Caco-2 (cell line): ENCODE data around the gene TAX1BP1. TPM values are rescaled to one million over a fixed set of nuclear protein-coding genes. Genes with fewer than 3 reads are reported as not detected.

Experiments
- BruUV-seq: library from RNA; stranded (reverse); fragments of 400-500 nt; replicated peaks from 2 replicates; lab custom pipeline; 2021; lab: Mats Ljungman, UMichigan
- CTCF ChIA-PET: fragments of 300-600 bp; sonication (Branson Sonifier 250); formaldehyde crosslinking; loops from one replicate; lab custom pipeline; 2022; ENCODE audit warnings: antibody characterized with exemption; lab: Charles Lee
- POLR2A ChIA-PET: fragments of 300-600 bp; sonication (Branson Sonifier 250); formaldehyde crosslinking; loops from one replicate; lab custom pipeline; 2022; ENCODE audit warnings: antibody characterized with exemption; lab: Charles Lee
- DNase-seq, 2 experiments: peaks; one replicate each; pipeline versions ENCODE4 v3.0.0 to v3.0.0-alpha.2; 2020 to 2022
- H3K27me3 ChIP-seq: replicated peaks from 2 replicates; pipeline ENCODE4 v1.6.0; 2011; ENCODE audit warnings: low read length; ENCODE audit not compliant: control insufficient read depth, insufficient read depth
- H3K36me3 ChIP-seq: 2 replicates; pipeline ENCODE4 v1.5.1; 2011; ENCODE audit warnings: low read length; ENCODE audit not compliant: control insufficient read depth, insufficient read depth
- H3K4me1 ChIP-seq: fragments of 250-450 bp; sonication (Bioruptor Pico); 2 replicates; pipeline ENCODE4 v1.5.1; 2020; ENCODE audit warnings: mild to moderate bottlenecking
- H3K4me3 ChIP-seq: 2 replicates; pipeline ENCODE4 v1.5.1; 2011; ENCODE audit warnings: low read depth, mild to moderate bottlenecking, control low read depth, low read length
- H3K9me3 ChIP-seq: fragments of 250-450 bp; sonication (Bioruptor Pico); 2 replicates; pipeline ENCODE4 v1.5.1; 2020; ENCODE audit warnings: mild to moderate bottlenecking, moderate library complexity
- H3K27ac Mint-ChIP-seq: one replicate; pipeline ENCODE4 v1.8.0; 2022; ENCODE audit warnings: mixed read lengths; ENCODE audit not compliant: unreplicated experiment
- H3K27me3 Mint-ChIP-seq: one replicate; pipeline ENCODE4 v1.8.0; 2022; ENCODE audit warnings: mixed read lengths; ENCODE audit not compliant: insufficient read depth, unreplicated experiment
- H3K36me3 Mint-ChIP-seq: one replicate; pipeline ENCODE4 v1.8.0; 2022; ENCODE audit warnings: mild to moderate bottlenecking, mixed read lengths; ENCODE audit not compliant: insufficient read depth, unreplicated experiment
- H3K4me1 Mint-ChIP-seq: one replicate; pipeline ENCODE4 v1.8.0; 2022; ENCODE audit warnings: low read depth, mixed read lengths; ENCODE audit not compliant: unreplicated experiment
- H3K4me3 Mint-ChIP-seq: one replicate; pipeline ENCODE4 v1.8.0; 2022; ENCODE audit warnings: mild to moderate bottlenecking, moderate library complexity, mixed read lengths; ENCODE audit not compliant: unreplicated experiment
- H3K9me3 Mint-ChIP-seq: one replicate; pipeline ENCODE4 v1.8.0; 2022; ENCODE audit warnings: mixed read lengths; ENCODE audit not compliant: unreplicated experiment
- intact Hi-C: fragments of 100-400 bp; cut with micrococcal nuclease; formaldehyde crosslinking; loops from one replicate; pipeline ENCODE4 v1.10.0; 2022; ENCODE audit not compliant: unreplicated experiment
- total RNA-seq: library from RNA; stranded (reverse); gene quantifications from 2 replicates; pipeline ENCODE4 v1.2.3, GENCODE V29; 2022
- TF ChIP-seq, protein P1 (sequence below), 2 experiments: fragments of 200-600 bp in 1 of 2; IDR thresholded peaks; 1 replicate in 1 of 2; 2 replicates in 1 of 2; pipeline versions ENCODE4 v1.5.1 to v1.8.0; 2011 to 2022; ENCODE audit warnings: antibody characterized with exemption in 1 of 2, control low read depth in 1 of 2, inconsistent platforms in 1 of 2, low read depth in 1 of 2, low read length in 1 of 2, mild to moderate bottlenecking in 1 of 2, moderate library complexity in 1 of 2; ENCODE audit not compliant: insufficient read depth in 1 of 2, severe bottlenecking in 1 of 2, unreplicated experiment in 1 of 2

Gene TAX1BP1
- total RNA-seq, 1 experiment from 2014 or later, result 96.8 TPM

DNA sequence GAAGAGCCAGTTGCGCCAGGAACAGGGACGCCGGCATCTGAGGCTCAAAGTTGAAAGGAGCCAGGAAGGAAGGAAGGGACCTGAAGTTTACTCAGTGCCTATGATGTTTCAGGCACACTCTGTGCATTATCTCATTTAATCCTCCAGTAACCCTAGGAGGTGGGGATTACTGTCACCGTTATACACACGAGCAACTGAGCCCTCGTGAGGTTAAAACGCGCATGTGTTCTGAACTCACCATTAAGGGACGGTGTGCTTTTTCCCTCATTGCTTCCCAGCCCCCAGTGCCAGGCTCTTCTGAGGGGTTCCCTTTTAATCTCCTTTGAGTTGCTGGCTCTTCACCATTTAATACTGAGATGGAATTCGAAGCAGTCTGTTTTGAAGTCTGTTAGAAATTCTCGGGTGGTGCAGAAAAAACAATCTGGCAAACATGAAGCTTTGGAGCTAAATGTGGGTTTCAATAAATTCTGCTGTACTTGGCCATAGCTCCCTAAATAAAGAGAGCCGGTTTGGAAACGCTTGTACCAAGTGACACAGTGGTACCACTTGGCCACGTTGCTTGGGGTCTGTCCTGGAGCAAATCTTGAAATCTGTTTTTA lies 102.2 kb downstream of the TAX1BP1 start:
- Histone ChIP-seq H3K4me3 (no peak overlapping the region), H3K4me1 (peaks cover 11% of the 10 kb centered on the region), H3K9me3 (no peaks in the 10 kb centered on the region), H3K36me3 (no peaks in the 10 kb centered on the region), H3K27me3 (no peaks in the 10 kb centered on the region)
- H3K36me3 Mint-ChIP-seq, result no peaks in the 10 kb centered on the region
- DNase-seq, result no peak
- POLR2A ChIA-PET, result no interaction called here
- no peak overlapping the region for H3K27ac Mint-ChIP-seq
- intact Hi-C loops, result no loop called here
- H3K4me3 Mint-ChIP-seq, result no peak overlapping the region
- BruUV-seq, result no TSS peak
- H3K4me1 Mint-ChIP-seq, result peaks cover 6% of the 10 kb centered on the region
- H3K27me3 Mint-ChIP-seq, result peaks cover 2% of the 10 kb centered on the region
- TF ChIP-seq, protein P1, sequence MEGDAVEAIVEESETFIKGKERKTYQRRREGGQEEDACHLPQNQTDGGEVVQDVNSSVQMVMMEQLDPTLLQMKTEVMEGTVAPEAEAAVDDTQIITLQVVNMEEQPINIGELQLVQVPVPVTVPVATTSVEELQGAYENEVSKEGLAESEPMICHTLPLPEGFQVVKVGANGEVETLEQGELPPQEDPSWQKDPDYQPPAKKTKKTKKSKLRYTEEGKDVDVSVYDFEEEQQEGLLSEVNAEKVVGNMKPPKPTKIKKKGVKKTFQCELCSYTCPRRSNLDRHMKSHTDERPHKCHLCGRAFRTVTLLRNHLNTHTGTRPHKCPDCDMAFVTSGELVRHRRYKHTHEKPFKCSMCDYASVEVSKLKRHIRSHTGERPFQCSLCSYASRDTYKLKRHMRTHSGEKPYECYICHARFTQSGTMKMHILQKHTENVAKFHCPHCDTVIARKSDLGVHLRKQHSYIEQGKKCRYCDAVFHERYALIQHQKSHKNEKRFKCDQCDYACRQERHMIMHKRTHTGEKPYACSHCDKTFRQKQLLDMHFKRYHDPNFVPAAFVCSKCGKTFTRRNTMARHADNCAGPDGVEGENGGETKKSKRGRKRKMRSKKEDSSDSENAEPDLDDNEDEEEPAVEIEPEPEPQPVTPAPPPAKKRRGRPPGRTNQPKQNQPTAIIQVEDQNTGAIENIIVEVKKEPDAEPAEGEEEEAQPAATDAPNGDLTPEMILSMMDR (IDR thresholded peaks at IDR 0.05; ENCODE audit: insufficient read depth in 1 of 2, low read depth in 1 of 2, low read length in 1 of 2, severe bottlenecking in 1 of 2, unreplicated experiment in 1 of 2), result no peak
- H3K9me3 Mint-ChIP-seq, result no peaks in the 10 kb centered on the region
- CTCF ChIA-PET, result no interaction called here

DNA sequence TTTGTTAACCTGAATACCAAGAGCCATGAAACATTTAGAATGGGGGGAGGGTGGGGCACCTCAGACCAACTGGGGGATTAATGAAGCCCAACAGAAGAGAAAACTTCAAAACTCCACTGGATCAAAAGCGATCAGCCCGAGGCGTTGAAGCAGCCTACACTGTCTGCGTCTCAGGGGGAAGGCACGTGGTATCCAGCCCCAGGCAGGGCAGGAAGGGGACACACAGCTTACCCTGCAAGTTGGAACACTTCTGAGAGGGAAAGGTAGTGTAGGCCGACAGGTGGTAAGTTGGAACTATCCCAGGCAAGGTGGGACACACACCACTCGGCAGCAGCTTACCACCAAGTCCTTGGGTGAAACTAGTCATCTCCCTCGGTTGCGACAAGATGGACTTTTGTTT lies 102.9 kb downstream of the TAX1BP1 start:
- H3K27ac Mint-ChIP-seq, result no peak overlapping the region
- CTCF ChIA-PET, result no interaction called here

DNA sequence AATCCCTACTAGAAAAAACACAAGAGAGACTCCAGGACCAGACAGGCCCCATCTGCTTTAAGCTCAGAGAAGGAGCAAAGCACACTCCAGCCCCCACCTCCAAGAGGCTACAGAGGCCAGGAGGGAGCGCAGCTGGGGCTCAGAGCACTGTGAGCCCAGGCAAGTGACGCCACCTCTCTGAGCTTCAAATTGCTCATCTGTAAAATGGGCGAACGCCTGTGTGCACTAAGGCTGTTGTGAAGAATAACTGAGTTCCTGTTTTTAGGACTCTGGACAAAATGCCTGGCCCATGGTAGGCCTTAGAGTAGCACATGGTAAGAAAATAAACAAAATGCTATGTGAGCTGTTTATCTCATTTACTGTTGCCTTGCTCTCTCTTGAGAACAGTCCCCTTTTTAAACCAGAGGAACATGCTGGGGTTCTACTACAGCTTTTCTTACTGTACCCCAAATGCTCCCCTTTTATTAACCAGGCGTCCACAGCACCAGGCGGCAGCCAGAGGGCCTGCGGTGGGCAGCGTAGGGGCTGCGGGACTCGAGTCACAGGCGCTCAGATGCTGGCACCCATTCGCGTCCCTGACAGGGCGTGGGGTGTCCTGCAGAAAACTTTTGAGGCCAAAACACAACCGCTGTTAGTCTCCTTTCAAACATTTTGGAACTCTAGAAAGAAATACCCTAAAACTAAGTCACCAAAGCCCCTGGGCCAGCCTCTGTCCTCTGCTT lies 103.8 kb downstream of the TAX1BP1 start:
- H3K4me3 Mint-ChIP-seq, result no peak overlapping the region
- intact Hi-C loops, result no loop called here
- H3K9me3 Mint-ChIP-seq, result no peaks in the 10 kb centered on the region
- no peaks in the 10 kb centered on the region for H3K36me3 Mint-ChIP-seq
- CTCF ChIA-PET, result no interaction called here
- H3K36me3 ChIP-seq, result no peaks in the 10 kb centered on the region
- H3K4me1 Mint-ChIP-seq, result no peaks in the 10 kb centered on the region
- DNase-seq, result no peak
- H3K27me3 Mint-ChIP-seq, result peaks cover 4% of the 10 kb centered on the region
- H3K27me3 ChIP-seq, result no peaks in the 10 kb centered on the region
- no peaks in the 10 kb centered on the region for H3K9me3 ChIP-seq
- no TSS peak for BruUV-seq
- H3K4me3 ChIP-seq, result no peak overlapping the region
- no peak overlapping the region for H3K27ac Mint-ChIP-seq
- TF ChIP-seq, protein P1 (IDR thresholded peaks at IDR 0.05; ENCODE audit: insufficient read depth in 1 of 2, low read depth in 1 of 2, low read length in 1 of 2, severe bottlenecking in 1 of 2, unreplicated experiment in 1 of 2), result no peak
- no peaks in the 10 kb centered on the region for H3K4me1 ChIP-seq
- POLR2A ChIA-PET, result no interaction called here

More for the DNA sequence above, 102.9 kb downstream of the TAX1BP1 start:
- TF ChIP-seq, protein P1 (IDR thresholded peaks at IDR 0.05; ENCODE audit: insufficient read depth in 1 of 2, low read depth in 1 of 2, low read length in 1 of 2, severe bottlenecking in 1 of 2, unreplicated experiment in 1 of 2), result no peak
- Histone ChIP-seq H3K27me3 (no peaks in the 10 kb centered on the region), H3K9me3 (no peaks in the 10 kb centered on the region), H3K36me3 (no peaks in the 10 kb centered on the region), H3K4me1 (peaks cover 5% of the 10 kb centered on the region), H3K4me3 (no peak overlapping the region)
- Mint-ChIP-seq H3K36me3 (no peaks in the 10 kb centered on the region), H3K4me3 (no peak overlapping the region), H3K4me1 (no peaks in the 10 kb centered on the region), H3K9me3 (no peaks in the 10 kb centered on the region), H3K27me3 (peaks cover 4% of the 10 kb centered on the region)
- DNase-seq, result no peak
- intact Hi-C loops, result no loop called here
- POLR2A ChIA-PET, result no interaction called here
- BruUV-seq, result no TSS peak
